ENCODE results near the gene AK4.

DNA sequence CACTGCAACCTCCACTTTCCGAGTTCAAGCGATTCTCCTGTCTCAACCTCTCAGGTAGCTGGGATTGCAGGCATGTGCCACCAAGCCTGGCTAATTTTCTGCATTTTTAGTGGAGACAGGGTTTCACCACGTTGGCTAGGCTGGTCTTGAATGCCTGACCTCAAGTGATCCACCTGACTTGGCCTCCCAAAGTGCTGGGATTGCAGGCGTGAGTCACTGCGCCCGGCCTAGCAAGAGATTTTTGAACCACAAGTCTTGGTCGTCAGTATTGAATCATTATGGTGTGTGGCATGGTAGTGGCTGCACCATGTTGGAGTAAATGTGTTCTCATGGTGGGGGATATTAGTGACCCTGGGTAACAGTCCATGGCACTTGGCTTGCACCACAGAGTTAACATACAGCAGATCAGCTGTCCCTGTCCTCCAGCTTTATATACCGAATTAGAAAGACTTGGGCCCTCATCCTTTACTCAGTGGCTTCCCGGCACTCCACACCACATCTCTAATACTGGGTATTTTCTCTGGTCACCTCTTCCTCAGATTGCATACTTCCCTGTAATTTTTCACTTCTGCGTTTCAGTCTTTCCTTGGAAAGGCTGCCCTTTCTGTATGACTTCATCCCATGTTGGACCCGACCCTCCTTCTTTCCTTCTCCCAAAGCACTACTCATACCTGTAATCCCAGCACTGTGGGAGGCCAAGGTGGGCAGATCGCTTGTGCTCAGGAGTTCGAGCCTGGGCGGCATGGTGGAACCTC lies 25.1 kb downstream of the AK4 start:
- TF ChIP-seq, protein P1, sequence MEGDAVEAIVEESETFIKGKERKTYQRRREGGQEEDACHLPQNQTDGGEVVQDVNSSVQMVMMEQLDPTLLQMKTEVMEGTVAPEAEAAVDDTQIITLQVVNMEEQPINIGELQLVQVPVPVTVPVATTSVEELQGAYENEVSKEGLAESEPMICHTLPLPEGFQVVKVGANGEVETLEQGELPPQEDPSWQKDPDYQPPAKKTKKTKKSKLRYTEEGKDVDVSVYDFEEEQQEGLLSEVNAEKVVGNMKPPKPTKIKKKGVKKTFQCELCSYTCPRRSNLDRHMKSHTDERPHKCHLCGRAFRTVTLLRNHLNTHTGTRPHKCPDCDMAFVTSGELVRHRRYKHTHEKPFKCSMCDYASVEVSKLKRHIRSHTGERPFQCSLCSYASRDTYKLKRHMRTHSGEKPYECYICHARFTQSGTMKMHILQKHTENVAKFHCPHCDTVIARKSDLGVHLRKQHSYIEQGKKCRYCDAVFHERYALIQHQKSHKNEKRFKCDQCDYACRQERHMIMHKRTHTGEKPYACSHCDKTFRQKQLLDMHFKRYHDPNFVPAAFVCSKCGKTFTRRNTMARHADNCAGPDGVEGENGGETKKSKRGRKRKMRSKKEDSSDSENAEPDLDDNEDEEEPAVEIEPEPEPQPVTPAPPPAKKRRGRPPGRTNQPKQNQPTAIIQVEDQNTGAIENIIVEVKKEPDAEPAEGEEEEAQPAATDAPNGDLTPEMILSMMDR (IDR thresholded peaks at IDR 0.05; ENCODE audit: low read depth, low read length, missing input control) = no peak
- TF ChIP-seq, protein P2, sequence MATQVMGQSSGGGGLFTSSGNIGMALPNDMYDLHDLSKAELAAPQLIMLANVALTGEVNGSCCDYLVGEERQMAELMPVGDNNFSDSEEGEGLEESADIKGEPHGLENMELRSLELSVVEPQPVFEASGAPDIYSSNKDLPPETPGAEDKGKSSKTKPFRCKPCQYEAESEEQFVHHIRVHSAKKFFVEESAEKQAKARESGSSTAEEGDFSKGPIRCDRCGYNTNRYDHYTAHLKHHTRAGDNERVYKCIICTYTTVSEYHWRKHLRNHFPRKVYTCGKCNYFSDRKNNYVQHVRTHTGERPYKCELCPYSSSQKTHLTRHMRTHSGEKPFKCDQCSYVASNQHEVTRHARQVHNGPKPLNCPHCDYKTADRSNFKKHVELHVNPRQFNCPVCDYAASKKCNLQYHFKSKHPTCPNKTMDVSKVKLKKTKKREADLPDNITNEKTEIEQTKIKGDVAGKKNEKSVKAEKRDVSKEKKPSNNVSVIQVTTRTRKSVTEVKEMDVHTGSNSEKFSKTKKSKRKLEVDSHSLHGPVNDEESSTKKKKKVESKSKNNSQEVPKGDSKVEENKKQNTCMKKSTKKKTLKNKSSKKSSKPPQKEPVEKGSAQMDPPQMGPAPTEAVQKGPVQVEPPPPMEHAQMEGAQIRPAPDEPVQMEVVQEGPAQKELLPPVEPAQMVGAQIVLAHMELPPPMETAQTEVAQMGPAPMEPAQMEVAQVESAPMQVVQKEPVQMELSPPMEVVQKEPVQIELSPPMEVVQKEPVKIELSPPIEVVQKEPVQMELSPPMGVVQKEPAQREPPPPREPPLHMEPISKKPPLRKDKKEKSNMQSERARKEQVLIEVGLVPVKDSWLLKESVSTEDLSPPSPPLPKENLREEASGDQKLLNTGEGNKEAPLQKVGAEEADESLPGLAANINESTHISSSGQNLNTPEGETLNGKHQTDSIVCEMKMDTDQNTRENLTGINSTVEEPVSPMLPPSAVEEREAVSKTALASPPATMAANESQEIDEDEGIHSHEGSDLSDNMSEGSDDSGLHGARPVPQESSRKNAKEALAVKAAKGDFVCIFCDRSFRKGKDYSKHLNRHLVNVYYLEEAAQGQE (IDR thresholded peaks at IDR 0.05) = no peak
- TF ChIP-seq, protein P3, sequence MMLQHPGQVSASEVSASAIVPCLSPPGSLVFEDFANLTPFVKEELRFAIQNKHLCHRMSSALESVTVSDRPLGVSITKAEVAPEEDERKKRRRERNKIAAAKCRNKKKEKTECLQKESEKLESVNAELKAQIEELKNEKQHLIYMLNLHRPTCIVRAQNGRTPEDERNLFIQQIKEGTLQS (IDR thresholded peaks at IDR 0.05) = no peak
- TF ChIP-seq SP1 (IDR thresholded peaks at IDR 0.05) (no peak), HNF4G (IDR thresholded peaks at IDR 0.05) (no peak), FOXA1 (IDR thresholded peaks at IDR 0.05) (no peak), YY1 (IDR thresholded peaks at IDR 0.05) (no peak), RAD21 (IDR thresholded peaks at IDR 0.05) (no peak), EGR1 (IDR thresholded peaks at IDR 0.05; ENCODE audit: low read depth in 2 of 2) (no peak), TAF1 (conservative IDR thresholded peaks at IDR 0.05) (no peak), HNF4A (conservative IDR thresholded peaks at IDR 0.05) (no peak), JUND (IDR thresholded peaks at IDR 0.05) (no peak)
- TF ChIP-seq, protein P4, sequence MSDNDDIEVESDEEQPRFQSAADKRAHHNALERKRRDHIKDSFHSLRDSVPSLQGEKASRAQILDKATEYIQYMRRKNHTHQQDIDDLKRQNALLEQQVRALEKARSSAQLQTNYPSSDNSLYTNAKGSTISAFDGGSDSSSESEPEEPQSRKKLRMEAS (IDR thresholded peaks at IDR 0.05) = no peak
- TF ChIP-seq, protein P5, sequence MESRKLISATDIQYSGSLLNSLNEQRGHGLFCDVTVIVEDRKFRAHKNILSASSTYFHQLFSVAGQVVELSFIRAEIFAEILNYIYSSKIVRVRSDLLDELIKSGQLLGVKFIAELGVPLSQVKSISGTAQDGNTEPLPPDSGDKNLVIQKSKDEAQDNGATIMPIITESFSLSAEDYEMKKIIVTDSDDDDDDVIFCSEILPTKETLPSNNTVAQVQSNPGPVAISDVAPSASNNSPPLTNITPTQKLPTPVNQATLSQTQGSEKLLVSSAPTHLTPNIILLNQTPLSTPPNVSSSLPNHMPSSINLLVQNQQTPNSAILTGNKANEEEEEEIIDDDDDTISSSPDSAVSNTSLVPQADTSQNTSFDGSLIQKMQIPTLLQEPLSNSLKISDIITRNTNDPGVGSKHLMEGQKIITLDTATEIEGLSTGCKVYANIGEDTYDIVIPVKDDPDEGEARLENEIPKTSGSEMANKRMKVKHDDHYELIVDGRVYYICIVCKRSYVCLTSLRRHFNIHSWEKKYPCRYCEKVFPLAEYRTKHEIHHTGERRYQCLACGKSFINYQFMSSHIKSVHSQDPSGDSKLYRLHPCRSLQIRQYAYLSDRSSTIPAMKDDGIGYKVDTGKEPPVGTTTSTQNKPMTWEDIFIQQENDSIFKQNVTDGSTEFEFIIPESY (IDR thresholded peaks at IDR 0.05) = no peak
